WTC11 (cell line): ENCODE results near the gene ADARB2. TPM values are rescaled to one million over a fixed set of nuclear protein-coding genes. Genes with fewer than 3 reads are reported as not detected.

Source experiments
- ATAC-seq: fragments of 200-7000 bp; cut with Tn5 transposase; 2 replicates; pipeline ENCODE4 v1.10.0; 2021; ENCODE audit warnings: mild to moderate bottlenecking, moderate library complexity
- CTCF ChIA-PET: fragments of 300-600 bp; sonication (Branson Sonifier 250); formaldehyde crosslinking; loops from one replicate; lab custom pipeline; 2021; ENCODE audit warnings: antibody characterized with exemption; lab: Charles Lee
- POLR2A ChIA-PET: fragments of 350-600 bp; sonication (Branson Sonifier 250); formaldehyde crosslinking; loops from one replicate; lab custom pipeline; 2021; ENCODE audit warnings: antibody characterized with exemption; lab: Charles Lee
- DNase-seq: peaks from one replicate; pipeline ENCODE4 v3.0.0; 2021; ENCODE audit warnings: low spot score
- H3K27ac Mint-ChIP-seq: 2 replicates; pipeline ENCODE4 v1.8.0; 2021; ENCODE audit warnings: mixed read lengths
- H3K27me3 Mint-ChIP-seq: 2 replicates; pipeline ENCODE4 v1.8.0; 2021; ENCODE audit warnings: low read depth, mild to moderate bottlenecking, moderate library complexity, mixed read lengths
- H3K36me3 Mint-ChIP-seq: 2 replicates; pipeline ENCODE4 v1.8.0; 2021; ENCODE audit warnings: mixed read lengths
- H3K4me1 Mint-ChIP-seq: 2 replicates; pipeline ENCODE4 v1.8.0; 2022; ENCODE audit warnings: mixed read lengths
- H3K4me3 Mint-ChIP-seq: 2 replicates; pipeline ENCODE4 v1.8.0; 2021; ENCODE audit warnings: mild to moderate bottlenecking, moderate library complexity, mixed read lengths
- H3K9me3 Mint-ChIP-seq: 2 replicates; pipeline ENCODE4 v1.8.0; 2021; ENCODE audit warnings: mixed read lengths
- AFF4 ChIP-seq: sonication (generic); formaldehyde crosslinking; IDR thresholded peaks from 2 replicates; pipeline ENCODE4 v1.8.1; 2023; ENCODE audit warnings: mild to moderate bottlenecking, missing genetic modification reagents, borderline replicate concordance
- AR ChIP-seq: fragments of 250-450 bp; sonication (Bioruptor Pico); IDR thresholded peaks from 2 replicates; pipeline ENCODE4 v1.9.0; 2021; ENCODE audit warnings: mild to moderate bottlenecking
- ATF1 ChIP-seq: sonication (generic); formaldehyde crosslinking; IDR thresholded peaks from 2 replicates; pipeline ENCODE4 v1.8.1; 2023; ENCODE audit warnings: mild to moderate bottlenecking, moderate library complexity, missing genetic modification reagents
- ATF2 ChIP-seq: sonication (generic); formaldehyde crosslinking; IDR thresholded peaks from 2 replicates; pipeline ENCODE4 v1.8.1; 2022; ENCODE audit warnings: low read depth, missing genetic modification reagents, borderline replicate concordance
- CDX4 ChIP-seq: fragments of 250-450 bp; sonication (Bioruptor Pico); IDR thresholded peaks from 2 replicates; pipeline ENCODE4 v1.9.0; 2021; ENCODE audit warnings: moderate library complexity, mild to moderate bottlenecking, inconsistent platforms, borderline replicate concordance
- EMX1 ChIP-seq: fragments of 250-450 bp; sonication (Bioruptor Pico); IDR thresholded peaks from 2 replicates; pipeline ENCODE4 v1.8.0; 2021; ENCODE audit warnings: mild to moderate bottlenecking
- GTF2I ChIP-seq: fragments of 250-450 bp; sonication (Bioruptor Pico); conservative IDR thresholded peaks from 2 replicates; pipeline ENCODE4 v1.4.0; 2021; ENCODE audit warnings: mild to moderate bottlenecking
- IRF1 ChIP-seq: sonication (generic); formaldehyde crosslinking; IDR thresholded peaks from 2 replicates; pipeline ENCODE4 v1.8.0; 2023; ENCODE audit warnings: missing genetic modification reagents
- MXD4 ChIP-seq: fragments of 250-450 bp; sonication (Bioruptor Pico); IDR thresholded peaks from 2 replicates; pipeline ENCODE4 v1.8.0; 2021; ENCODE audit warnings: mild to moderate bottlenecking, moderate library complexity, borderline replicate concordance
- NR2C2 ChIP-seq: sonication (generic); formaldehyde crosslinking; IDR thresholded peaks from 2 replicates; pipeline ENCODE4 v1.8.0; 2022; ENCODE audit warnings: mild to moderate bottlenecking, missing genetic modification reagents
- OVOL2 ChIP-seq: fragments of 250-450 bp; sonication (Bioruptor Pico); IDR thresholded peaks from 2 replicates; pipeline ENCODE4 v1.9.0; 2021; ENCODE audit warnings: mild to moderate bottlenecking, borderline replicate concordance
- PREB ChIP-seq: sonication (generic); formaldehyde crosslinking; IDR thresholded peaks from 2 replicates; pipeline ENCODE4 v1.8.1; 2022; ENCODE audit warnings: mild to moderate bottlenecking, missing genetic modification reagents, moderate library complexity, borderline replicate concordance
- SMAD3 ChIP-seq: sonication (generic); formaldehyde crosslinking; IDR thresholded peaks from 2 replicates; pipeline ENCODE4 v1.8.0; 2022; ENCODE audit warnings: missing genetic modification reagents, mild to moderate bottlenecking, borderline replicate concordance
- STAT6 ChIP-seq: sonication (generic); formaldehyde crosslinking; conservative IDR thresholded peaks from 2 replicates; pipeline ENCODE4 v1.8.1; 2023; ENCODE audit warnings: mild to moderate bottlenecking, low read depth, missing genetic modification reagents, moderate library complexity
- TCF7 ChIP-seq: sonication (generic); formaldehyde crosslinking; IDR thresholded peaks from 2 replicates; pipeline ENCODE4 v1.8.0; 2022; ENCODE audit warnings: mild to moderate bottlenecking, low read depth, missing genetic modification reagents, moderate library complexity
- ZNF138 ChIP-seq: sonication (generic); formaldehyde crosslinking; conservative IDR thresholded peaks from 2 replicates; pipeline ENCODE4 v1.8.1; 2022; ENCODE audit warnings: mild to moderate bottlenecking, moderate library complexity, missing genetic modification reagents
- ZNF317 ChIP-seq: sonication (generic); formaldehyde crosslinking; IDR thresholded peaks from 2 replicates; pipeline ENCODE4 v1.8.1; 2023; ENCODE audit warnings: low read depth, mild to moderate bottlenecking, moderate library complexity, missing genetic modification reagents, borderline replicate concordance
- ZNF396 ChIP-seq: fragments of 250-450 bp; sonication (Bioruptor Pico); IDR thresholded peaks from 2 replicates; pipeline ENCODE4 v1.8.0; 2021; ENCODE audit warnings: mild to moderate bottlenecking, moderate library complexity, borderline replicate concordance
- ZSCAN18 ChIP-seq: fragments of 250-450 bp; sonication (Bioruptor Pico); IDR thresholded peaks from 2 replicates; pipeline ENCODE4 v2.1.2; 2022; ENCODE audit warnings: mild to moderate bottlenecking, moderate library complexity
- total RNA-seq: library from RNA; stranded (reverse); gene quantifications from 3 replicates; pipeline ENCODE4 v1.2.3, GENCODE V29; 2021

The ADARB2 gene
- total RNA-seq, 1 experiment from 2014 or later: 3.7 TPM

GRCh38 chr10:1577373-1577770 is 160.0 kb downstream of the ADARB2 start (continued):
- TF ChIP-seq ZNF317 (CRISPR knock-in tag) (no peak), AFF4 (CRISPR knock-in tag) (no peak), STAT6 (CRISPR knock-in tag) (no peak), PREB (no peak), AR (no peak)

- no peak overlapping the region for H3K27ac Mint-ChIP-seq
- peaks cover 11% of the 10 kb centered on the region for H3K27me3 Mint-ChIP-seq
- peaks cover 4% of the 10 kb centered on the region; the same call in 1 of the 2 replicates for H3K9me3 Mint-ChIP-seq
- H3K4me3 Mint-ChIP-seq: no peak overlapping the region
- DNase-seq (no peak), ATAC-seq (no peak)
- no peaks in the 10 kb centered on the region for H3K36me3 Mint-ChIP-seq
- CTCF ChIA-PET: no interaction called here
- no peaks in the 10 kb centered on the region for H3K4me1 Mint-ChIP-seq
- POLR2A ChIA-PET: no interaction called here
- TF ChIP-seq MXD4 (CRISPR knock-in tag): no peak
- TF ChIP-seq ATF2 (CRISPR knock-in tag): no peak
- TF ChIP-seq ZNF396 (CRISPR knock-in tag): no peak
- no peak for TF ChIP-seq GTF2I
- no peak for TF ChIP-seq OVOL2 (CRISPR knock-in tag)
- TF ChIP-seq ATF1: no peak
- TF ChIP-seq TCF7 (CRISPR knock-in tag): no peak
- no peak for TF ChIP-seq IRF1 (CRISPR knock-in tag)
- TF ChIP-seq NR2C2: no peak
- no peak for TF ChIP-seq EMX1
- no peak for TF ChIP-seq SMAD3
- TF ChIP-seq CDX4 (CRISPR knock-in tag): no peak
- no peak for TF ChIP-seq ZSCAN18 (CRISPR knock-in tag)
- no peak for TF ChIP-seq ZNF138 (CRISPR knock-in tag)
Observed at GRCh38 chr10:1576467-1577372, 160.6 kb downstream of the ADARB2 start.
